GM12872 (cell line): ENCODE results near the gene BAG5.

Experiments used
- TF ChIP-seq, protein P1 (sequence below): IDR thresholded peaks from 3 replicates; pipeline ENCODE4 v1.5.1; 2011; ENCODE audit warnings: low read depth, mild to moderate bottlenecking, low read length, moderate library complexity; ENCODE audit not compliant: insufficient read depth

BAG5 gene

DNA sequence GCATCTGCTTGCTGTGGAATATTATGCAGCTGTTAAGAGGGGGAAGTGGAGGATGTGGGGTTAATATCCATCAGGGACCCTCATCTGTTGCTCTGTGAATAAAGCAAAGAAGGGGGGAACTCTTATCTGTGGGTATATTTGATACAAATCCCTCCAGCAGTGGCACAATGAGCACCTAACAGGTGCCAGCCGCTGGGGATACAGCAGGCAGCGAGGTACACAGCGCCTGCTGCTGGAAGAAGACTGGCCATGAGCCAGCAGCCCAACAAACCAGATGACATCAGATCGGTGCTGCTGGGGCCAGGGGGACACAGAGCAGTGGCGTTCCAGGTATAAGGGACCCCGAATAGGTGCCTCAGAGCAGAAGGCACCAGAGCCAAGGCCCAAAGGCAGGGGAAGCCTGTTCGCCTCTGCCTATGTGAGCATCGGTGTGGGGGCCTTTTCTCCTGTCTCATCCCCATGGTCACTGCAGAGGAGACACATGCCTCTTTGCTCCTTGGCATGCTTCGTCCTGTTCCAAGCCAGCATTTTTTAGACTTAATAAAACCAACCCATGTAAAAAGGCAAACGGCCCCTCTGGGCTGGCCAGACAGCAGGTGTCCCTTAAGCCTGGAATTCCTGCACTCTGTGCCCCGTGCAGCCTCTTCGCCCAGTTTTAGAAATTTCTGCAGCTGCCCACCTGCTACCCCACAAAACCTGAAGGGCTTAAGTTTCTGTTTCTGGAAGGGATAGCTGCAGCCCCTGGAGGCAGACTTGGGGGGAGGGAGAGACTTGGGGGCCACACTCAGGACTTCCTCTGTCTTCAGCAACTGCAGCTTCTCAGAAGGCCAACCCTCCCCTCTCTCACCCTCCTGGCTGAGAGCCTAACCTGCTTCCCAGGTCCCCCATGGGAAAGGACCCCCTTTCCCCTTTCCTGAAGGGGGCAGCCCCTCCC lies 38.2 kb downstream of the BAG5 start:
- TF ChIP-seq, protein P1, sequence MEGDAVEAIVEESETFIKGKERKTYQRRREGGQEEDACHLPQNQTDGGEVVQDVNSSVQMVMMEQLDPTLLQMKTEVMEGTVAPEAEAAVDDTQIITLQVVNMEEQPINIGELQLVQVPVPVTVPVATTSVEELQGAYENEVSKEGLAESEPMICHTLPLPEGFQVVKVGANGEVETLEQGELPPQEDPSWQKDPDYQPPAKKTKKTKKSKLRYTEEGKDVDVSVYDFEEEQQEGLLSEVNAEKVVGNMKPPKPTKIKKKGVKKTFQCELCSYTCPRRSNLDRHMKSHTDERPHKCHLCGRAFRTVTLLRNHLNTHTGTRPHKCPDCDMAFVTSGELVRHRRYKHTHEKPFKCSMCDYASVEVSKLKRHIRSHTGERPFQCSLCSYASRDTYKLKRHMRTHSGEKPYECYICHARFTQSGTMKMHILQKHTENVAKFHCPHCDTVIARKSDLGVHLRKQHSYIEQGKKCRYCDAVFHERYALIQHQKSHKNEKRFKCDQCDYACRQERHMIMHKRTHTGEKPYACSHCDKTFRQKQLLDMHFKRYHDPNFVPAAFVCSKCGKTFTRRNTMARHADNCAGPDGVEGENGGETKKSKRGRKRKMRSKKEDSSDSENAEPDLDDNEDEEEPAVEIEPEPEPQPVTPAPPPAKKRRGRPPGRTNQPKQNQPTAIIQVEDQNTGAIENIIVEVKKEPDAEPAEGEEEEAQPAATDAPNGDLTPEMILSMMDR = 0 out of 3 replicates have a peak, but pooled peaks have one; percentile 30

DNA sequence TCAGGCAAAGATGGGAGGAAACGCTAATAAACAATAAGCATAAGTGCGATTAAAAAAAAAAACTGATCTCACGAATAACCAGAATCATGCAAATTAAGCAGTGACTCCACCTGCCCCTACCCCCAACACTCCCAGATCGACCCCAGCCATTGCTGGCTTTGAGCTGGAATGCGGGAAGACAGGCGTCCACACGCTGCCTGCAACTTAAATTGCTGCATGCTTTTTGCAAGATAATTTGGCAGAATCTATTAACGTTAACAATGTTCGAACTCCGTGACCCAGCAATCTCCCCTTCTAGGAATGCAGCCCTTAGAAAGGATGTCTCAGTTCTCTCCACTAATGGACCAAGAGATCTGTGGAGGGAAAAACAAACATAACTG lies 38.9 kb downstream of the BAG5 start:
- TF ChIP-seq, protein P1 = no peak

DNA sequence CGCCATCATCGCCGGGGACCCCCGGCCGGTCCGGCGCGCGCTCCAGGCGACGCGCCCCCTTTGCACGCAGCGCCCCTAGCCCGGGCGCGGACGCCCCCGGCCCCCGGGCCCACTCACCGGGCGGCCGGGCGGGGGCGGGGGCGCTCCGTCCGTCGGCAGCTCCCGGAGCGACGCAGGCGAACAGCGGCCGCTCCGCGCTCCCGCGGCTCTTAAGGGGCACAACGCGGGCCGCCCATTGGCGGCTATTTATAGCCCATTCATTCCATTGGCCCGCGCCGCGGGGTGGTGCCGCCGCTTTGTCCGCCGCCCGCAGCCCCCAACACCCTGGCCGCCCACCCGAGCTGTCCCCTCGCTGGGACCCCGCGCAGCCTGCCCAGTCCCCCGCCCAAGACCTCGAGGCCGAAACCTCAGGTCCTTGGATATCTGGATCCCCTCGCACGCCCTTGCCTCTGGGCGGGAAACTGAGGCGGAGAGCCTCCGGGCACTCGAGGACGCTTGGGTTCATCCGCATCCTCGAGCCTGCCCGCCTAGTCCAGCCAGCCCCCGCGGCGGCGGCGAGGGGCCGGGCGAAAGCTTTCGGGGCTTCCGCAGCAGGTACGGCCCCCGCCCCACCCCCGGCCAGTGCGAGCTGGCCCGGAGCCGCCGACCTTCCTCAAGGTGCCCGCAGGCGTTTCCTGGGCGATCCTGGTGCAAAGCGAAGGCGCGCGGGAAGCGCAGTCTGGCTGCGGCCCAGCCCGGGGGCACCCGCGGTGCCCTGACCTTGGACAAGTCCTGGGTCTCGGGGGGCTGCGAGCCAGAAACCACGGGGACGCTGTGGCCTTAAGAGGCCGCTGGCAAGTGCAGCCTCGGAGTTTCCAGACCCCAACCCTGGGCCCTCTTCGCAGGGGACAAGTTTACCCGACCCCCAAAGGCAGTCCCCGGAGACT lies 39.5 kb downstream of the BAG5 start, which contains the start of gene CKB:
Gene CKB, minus strand, starts transcription at position 182 of the 926 bp plus-strand sequence. CDS start 337 bp downstream, outside the sequence.
- TF ChIP-seq, protein P1 = no peak

DNA sequence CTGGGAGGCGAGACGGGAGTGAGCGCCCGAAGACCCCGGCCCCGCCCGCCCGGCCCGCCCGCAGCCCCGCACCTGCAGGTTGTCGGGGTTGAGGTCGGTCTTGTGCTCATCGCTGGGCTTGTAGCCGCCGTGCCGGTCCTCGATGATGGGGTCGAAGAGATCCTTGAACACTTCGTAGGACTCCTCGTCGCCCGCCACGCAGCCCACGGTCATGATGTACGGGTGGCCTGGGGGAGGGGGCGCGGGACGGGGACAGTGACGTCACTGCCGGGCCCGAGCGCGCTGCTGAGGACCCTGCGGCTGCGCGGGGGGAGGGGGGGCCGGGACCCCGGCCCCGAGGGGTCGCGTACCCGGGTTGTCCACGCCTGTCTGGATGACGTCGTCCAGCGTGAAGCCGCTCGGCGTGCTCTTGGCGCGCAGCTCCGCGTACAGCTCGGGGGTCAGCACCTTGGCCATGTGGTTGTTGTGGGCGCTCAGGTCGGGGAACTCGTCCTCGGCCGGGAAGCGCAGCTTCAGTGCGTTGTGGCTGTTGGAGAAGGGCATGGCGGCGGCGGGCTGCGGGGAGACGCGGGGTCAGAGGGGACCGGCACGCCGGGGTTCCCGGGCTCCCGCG lies 40.4 kb downstream of the BAG5 start:
- TF ChIP-seq, protein P1 = no peak

DNA sequence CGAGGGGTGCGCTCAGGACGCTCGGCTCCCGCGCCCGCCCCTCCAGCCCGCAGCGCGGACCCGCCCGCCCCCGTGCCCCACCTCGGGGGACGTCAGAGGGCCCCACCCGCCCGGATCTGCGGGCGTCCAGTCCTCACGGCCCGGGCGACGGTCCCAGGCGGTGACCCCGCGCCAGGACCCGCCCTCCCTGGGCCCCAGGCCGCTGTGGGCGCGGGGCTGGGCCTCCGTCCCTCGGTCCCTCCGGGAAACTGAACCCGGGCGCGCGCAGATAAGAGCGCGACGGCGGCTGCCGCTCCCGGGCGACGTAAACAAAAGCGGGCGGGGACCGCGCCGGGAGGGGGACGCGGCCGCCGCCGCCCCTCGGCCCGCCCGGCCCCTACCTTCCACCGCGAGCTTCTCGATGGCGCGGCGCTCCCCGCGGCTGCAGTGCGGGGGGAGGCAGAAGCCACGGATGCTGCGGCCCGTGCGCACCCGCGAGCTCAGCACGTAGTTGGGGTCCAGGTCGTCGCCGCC lies 41.0 kb downstream of the BAG5 start:
- TF ChIP-seq, protein P1 = no peak

DNA sequence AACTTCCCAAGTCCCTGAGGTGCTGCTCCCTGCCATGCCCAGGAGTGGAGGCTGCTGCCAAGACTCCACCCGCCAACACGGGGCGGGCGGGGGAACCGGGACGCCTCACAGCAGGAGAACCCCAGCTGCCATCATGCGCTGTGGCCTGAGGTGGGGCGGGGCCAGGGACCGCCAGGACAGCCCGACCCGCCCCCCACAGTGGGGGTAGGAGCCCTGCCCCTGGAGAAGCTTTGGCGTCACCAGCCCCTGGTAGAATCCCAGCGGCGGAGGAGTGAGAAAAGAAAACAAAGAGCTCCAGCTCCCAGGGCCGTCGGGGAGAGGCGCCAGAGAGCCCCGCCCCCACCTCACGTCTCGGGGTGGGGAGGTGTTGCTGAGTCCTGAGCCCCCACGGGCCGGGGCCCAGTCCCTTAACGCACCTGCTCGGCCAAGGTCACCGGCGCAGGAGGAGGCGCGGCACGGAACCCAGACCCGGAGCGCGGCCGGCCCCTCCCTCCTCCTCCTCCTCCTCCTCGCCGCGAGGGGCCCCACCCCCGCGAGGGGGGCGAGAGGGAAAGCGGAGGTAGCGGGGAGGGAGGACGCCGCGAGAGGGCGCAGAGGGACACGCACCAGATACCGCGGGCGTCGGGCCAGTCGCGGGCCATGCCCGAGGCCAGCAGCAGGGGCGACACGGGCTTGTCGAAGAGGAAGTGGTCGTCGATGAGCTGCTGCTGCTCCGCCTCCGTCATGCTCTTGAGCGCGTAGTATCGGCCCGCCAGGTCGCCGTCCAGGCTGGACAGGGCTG lies 41.6 kb downstream of the BAG5 start:
- TF ChIP-seq, protein P1 = peak; percentile 56
